Ishikawa (cell line): Measurements from ENCODE around the gene PTPRD.

Source experiments
- CEBPB ChIP-seq: IDR thresholded peaks from 2 replicates; pipeline ENCODE4 v1.6.1; 2012
- CREB1 ChIP-seq: IDR thresholded peaks from 2 replicates; pipeline ENCODE4 v1.6.1; 2012; ENCODE audit warnings: low read depth
- EGR1 ChIP-seq: IDR thresholded peaks from 2 replicates; pipeline ENCODE4 v1.6.1; 2012
- EP300 ChIP-seq: IDR thresholded peaks from 2 replicates; pipeline ENCODE4 v1.6.1; 2012; ENCODE audit warnings: borderline replicate concordance
- FOXM1 ChIP-seq: IDR thresholded peaks from 2 replicates; pipeline ENCODE4 v1.6.1; 2012; ENCODE audit warnings: low read depth, borderline replicate concordance
- MAX ChIP-seq: IDR thresholded peaks from 2 replicates; pipeline ENCODE4 v1.6.1; 2012
- NFIC ChIP-seq: IDR thresholded peaks from 2 replicates; pipeline ENCODE4 v1.6.1; 2012
- RAD21 ChIP-seq: IDR thresholded peaks from 2 replicates; pipeline ENCODE4 v1.6.1; 2012; ENCODE audit warnings: low read depth
- REST ChIP-seq: IDR thresholded peaks from 2 replicates; pipeline ENCODE4 v1.6.1; 2012; ENCODE audit warnings: low read depth, mild to moderate bottlenecking
- TAF1 ChIP-seq: IDR thresholded peaks from 2 replicates; pipeline ENCODE4 v1.6.1; 2012; ENCODE audit warnings: low read depth, mild to moderate bottlenecking
- TCF12 ChIP-seq: IDR thresholded peaks from 2 replicates; pipeline ENCODE4 v1.6.1; 2012; ENCODE audit warnings: low read depth
- TEAD4 ChIP-seq: IDR thresholded peaks from 2 replicates; pipeline ENCODE4 v1.6.1; 2012
- USF1 ChIP-seq: IDR thresholded peaks from 2 replicates; pipeline ENCODE4 v1.6.1; 2012
- YY1 ChIP-seq: IDR thresholded peaks from 2 replicates; pipeline ENCODE4 v1.6.1; 2012; ENCODE audit warnings: low read depth
- ZBTB7A ChIP-seq: IDR thresholded peaks from 2 replicates; pipeline ENCODE4 v1.6.1; 2012; ENCODE audit warnings: low read depth

The PTPRD gene

GRCh38 chr9:8868632-8869031 lies 1744.2 kb downstream of the PTPRD start:
- TF ChIP-seq USF1 (no peak), ZBTB7A (no peak), EGR1 (no peak), NFIC (no peak), EP300 (no peak), CREB1 (no peak), TAF1 (no peak)

- TF ChIP-seq YY1 (no peak), EP300 (no peak), TEAD4 (no peak), REST (no peak), TCF12 (no peak)
Observed at GRCh38 chr9:8867148-8867547, 1745.7 kb downstream of the PTPRD start.

GRCh38 chr9:8864545-8864896 lies 1748.3 kb downstream of the PTPRD start:
- TF ChIP-seq TAF1 (no peak), FOXM1 (no peak), TEAD4 (no peak), RAD21 (no peak), TCF12 (no peak), MAX (no peak), CREB1 (no peak), YY1 (no peak)

- TF ChIP-seq EP300 (no peak), REST (no peak), ZBTB7A (no peak), TCF12 (no peak), EGR1 (no peak), RAD21 (no peak), MAX (no peak), CREB1 (no peak), TAF1 (no peak), CEBPB (no peak), FOXM1 (no peak), NFIC (no peak), TEAD4 (no peak), YY1 (no peak), USF1 (no peak)
Observed at GRCh38 chr9:8863886-8864544, 1748.8 kb downstream of the PTPRD start.

- TF ChIP-seq TCF12 (no peak), NFIC (no peak), FOXM1 (no peak), MAX (no peak), CEBPB (no peak), EGR1 (no peak), REST (no peak), TAF1 (no peak), TEAD4 (no peak), EP300 (no peak), RAD21 (no peak)
Observed at GRCh38 chr9:8863069-8863468, 1749.7 kb downstream of the PTPRD start.
